H1 (cell line): Measurements from ENCODE around the gene NR2E1. TPM values are rescaled to one million over a fixed set of nuclear protein-coding genes. Genes with fewer than 3 reads are reported as not detected.

Source experiments
- CTCF ChIA-PET: fragments of 300-600 bp; sonication (Branson Sonifier 250); formaldehyde crosslinking; loops from one replicate; lab custom pipeline; 2021; ENCODE audit not compliant: partially characterized antibody; lab: Charles Lee
- POLR2A ChIA-PET: fragments of 300-600 bp; sonication (Branson Sonifier 250); formaldehyde crosslinking; loops from one replicate; lab custom pipeline; 2021; ENCODE audit warnings: inconsistent platforms; ENCODE audit not compliant: partially characterized antibody; lab: Charles Lee
- DNase-seq, 2 experiments: peaks; one replicate each; pipeline versions ENCODE4 v3.0.0 to v3.0.0-alpha.2; 2010 to 2022; ENCODE audit warnings: low spot score in 2 of 2, low read depth in 1 of 2, mixed read lengths in 1 of 2
- FAIRE-seq: peaks from 2 replicates; lab custom pipeline; 2011; peaks lifted over from hg19 to GRCh38; lab: Jason Lieb, UNC
- H2AFZ ChIP-seq: 2 replicates; pipeline ENCODE4 v1.8.1; 2012; ENCODE audit warnings: low read length, inconsistent platforms
- H2AK5ac ChIP-seq: 2 replicates; pipeline ENCODE4 v1.6.1; 2013; ENCODE audit warnings: low read depth, low read length
- H2BK120ac ChIP-seq: replicated peaks from 2 replicates; pipeline ENCODE3; 2013; ENCODE audit warnings: low read depth, low read length, inconsistent platforms
- H2BK12ac ChIP-seq: 2 replicates; pipeline ENCODE4 v1.6.1; 2013; ENCODE audit warnings: low read depth, low read length
- H2BK15ac ChIP-seq: 2 replicates; pipeline ENCODE4 v1.6.1; 2013; ENCODE audit warnings: low read length
- H2BK20ac ChIP-seq: 2 replicates; pipeline ENCODE4 v1.6.1; 2013; ENCODE audit warnings: low read length
- H2BK5ac ChIP-seq: 2 replicates; pipeline ENCODE4 v1.6.1; 2013; ENCODE audit warnings: low read depth, low read length
- H3K14ac ChIP-seq: 2 replicates; pipeline ENCODE4 v1.6.1; 2013; ENCODE audit warnings: inconsistent platforms; ENCODE audit not compliant: insufficient read length
- H3K18ac ChIP-seq: 2 replicates; pipeline ENCODE4 v1.6.1; 2013; ENCODE audit warnings: low read length; ENCODE audit errors: extremely low read depth
- H3K23ac ChIP-seq: 2 replicates; pipeline ENCODE4 v1.6.1; 2013; ENCODE audit warnings: inconsistent platforms; ENCODE audit not compliant: insufficient read length
- H3K23me2 ChIP-seq: 2 replicates; pipeline ENCODE4 v1.6.1; 2013; ENCODE audit warnings: low read depth, low read length
- H3K27ac ChIP-seq: 2 replicates; pipeline ENCODE4 v1.6.1; 2011; ENCODE audit warnings: low read depth, low read length, inconsistent platforms
- H3K27me3 ChIP-seq, 4 experiments: replicated peaks in 1 of 4; 1 replicate in 1 of 4; 2 replicates in 3 of 4; pipeline versions ENCODE4 v1.6.1 to v1.8.1; 2011 to 2013; ENCODE audit warnings: low read length in 3 of 4, mild to moderate bottlenecking in 3 of 4, inconsistent platforms in 2 of 4, mixed read lengths in 2 of 4, moderate library complexity in 1 of 4; ENCODE audit not compliant: control insufficient read depth in 3 of 4, insufficient read depth in 3 of 4; ENCODE audit errors: extremely low read depth in 1 of 4
- H3K36me3 ChIP-seq, 4 experiments: 2 replicates each; pipeline versions ENCODE4 v1.6.1 to v1.8.1; 2011 to 2013; ENCODE audit warnings: mild to moderate bottlenecking in 4 of 4, low read length in 3 of 4, moderate library complexity in 2 of 4, control low read depth in 1 of 4, inconsistent platforms in 1 of 4; ENCODE audit not compliant: insufficient read depth in 4 of 4, control insufficient read depth in 2 of 4
- H3K4ac ChIP-seq: replicated peaks from 2 replicates; pipeline ENCODE3; 2013; ENCODE audit warnings: low read length, low read depth, mixed read lengths, inconsistent platforms; ENCODE audit not compliant: insufficient read length
- H3K4me1 ChIP-seq, 4 experiments: replicated peaks in 1 of 4; 1 replicate in 1 of 4; 2 replicates in 3 of 4; pipeline versions ENCODE4 v1.6.1 to v1.8.1; 2011 to 2013; ENCODE audit warnings: low read length in 3 of 4, inconsistent platforms in 2 of 4, mixed read lengths in 1 of 4; ENCODE audit not compliant: insufficient read depth in 4 of 4, control insufficient read depth in 3 of 4
- H3K4me2 ChIP-seq, 2 experiments: 2 replicates each; pipeline versions ENCODE4 v1.6.1 to v1.8.1; 2011 to 2013; ENCODE audit warnings: low read depth in 2 of 2, low read length in 2 of 2, control low read depth in 1 of 2, inconsistent platforms in 1 of 2, mild to moderate bottlenecking in 1 of 2; ENCODE audit not compliant: insufficient read depth in 1 of 2
- H3K4me3 ChIP-seq, 4 experiments: fragments of 200-600, 300-600 bp in 1 of 4; sonication (generic), shearing (Covaris generic), sonication (Bioruptor Twin) in 1 of 4; 2 replicates each; pipeline versions ENCODE4 v1.5.1 to v1.8.1; 2011 to 2016; ENCODE audit warnings: low read length in 4 of 4, low read depth in 3 of 4, control low read depth in 2 of 4, inconsistent platforms in 2 of 4, mild to moderate bottlenecking in 2 of 4, mixed read lengths in 1 of 4, moderate library complexity in 1 of 4; ENCODE audit not compliant: insufficient read depth in 2 of 4; ENCODE audit errors: extremely low read depth in 1 of 4
- H3K56ac ChIP-seq: replicated peaks from 2 replicates; pipeline ENCODE3; 2013; ENCODE audit warnings: low read depth, mild to moderate bottlenecking, mixed read lengths, low read length, inconsistent platforms; ENCODE audit not compliant: insufficient read length
- H3K79me1 ChIP-seq: 2 replicates; pipeline ENCODE4 v1.6.1; 2013; ENCODE audit warnings: low read depth, low read length, control low read depth
- H3K79me2 ChIP-seq, 2 experiments: 2 replicates each; pipeline versions ENCODE4 v1.6.1 to v1.8.1; 2012 to 2013; ENCODE audit warnings: low read length in 2 of 2, mild to moderate bottlenecking in 2 of 2, inconsistent platforms in 1 of 2; ENCODE audit not compliant: insufficient read depth in 2 of 2, control insufficient read depth in 1 of 2
- H3K9ac ChIP-seq, 4 experiments: replicated peaks in 1 of 4; 1 replicate in 1 of 4; 2 replicates in 3 of 4; pipeline versions ENCODE4 v1.6.1 to v1.8.1; 2011 to 2013; ENCODE audit warnings: low read depth in 3 of 4, low read length in 3 of 4, control low read depth in 2 of 4, mild to moderate bottlenecking in 2 of 4, moderate library complexity in 2 of 4, inconsistent platforms in 1 of 4; ENCODE audit errors: extremely low read depth in 1 of 4
- H3K9me3 ChIP-seq, 2 experiments: 2 replicates each; pipeline versions ENCODE4 v1.6.1 to v1.8.1; 2012 to 2013; ENCODE audit warnings: mild to moderate bottlenecking in 2 of 2, moderate library complexity in 2 of 2, control low read depth in 1 of 2, inconsistent platforms in 1 of 2, low read depth in 1 of 2, low read length in 1 of 2, mixed read lengths in 1 of 2; ENCODE audit not compliant: insufficient read depth in 2 of 2
- H4K20me1 ChIP-seq, 2 experiments: replicated peaks in 1 of 2; 2 replicates each; pipeline versions ENCODE3 to v1.8.1; 2011 to 2013; ENCODE audit warnings: inconsistent platforms in 2 of 2, low read length in 2 of 2, mild to moderate bottlenecking in 1 of 2; ENCODE audit not compliant: insufficient read depth in 2 of 2, control insufficient read depth in 1 of 2
- H4K5ac ChIP-seq: 2 replicates; pipeline ENCODE4 v1.6.1; 2013; ENCODE audit warnings: low read length, low read depth, mixed read lengths, inconsistent platforms; ENCODE audit not compliant: insufficient read length
- H4K8ac ChIP-seq: 2 replicates; pipeline ENCODE4 v1.8.0; 2013; ENCODE audit warnings: mild to moderate bottlenecking, moderate library complexity, low read length, inconsistent platforms; ENCODE audit not compliant: insufficient read depth; ENCODE audit errors: extremely low read depth
- H4K91ac ChIP-seq: replicated peaks from 2 replicates; pipeline ENCODE3; 2013; ENCODE audit warnings: low read length, mixed read lengths, inconsistent platforms; ENCODE audit not compliant: insufficient read length
- BCL11A ChIP-seq, 2 experiments: IDR thresholded peaks; one replicate each; pipeline ENCODE4 v1.6.1; 2011; ENCODE audit warnings: low read depth in 2 of 2, low read length in 2 of 2, mild to moderate bottlenecking in 2 of 2
- CREB1 ChIP-seq: IDR thresholded peaks from 2 replicates; pipeline ENCODE4 v1.6.1; 2012; ENCODE audit warnings: inconsistent platforms
- CTBP2 ChIP-seq: IDR thresholded peaks from 2 replicates; pipeline ENCODE4 v1.7.0; 2011; ENCODE audit warnings: borderline replicate concordance, mild to moderate bottlenecking, moderate library complexity, mixed read lengths, low read length; ENCODE audit not compliant: insufficient read depth, insufficient read length
- NRF1 ChIP-seq: IDR thresholded peaks from 2 replicates; pipeline ENCODE4 v1.6.1; 2011; ENCODE audit warnings: mild to moderate bottlenecking, low read depth, low read length, improper control_type of control experiment
- POLR2A ChIP-seq, 2 experiments: IDR thresholded peaks; 1 replicate in 1 of 2; 2 replicates in 1 of 2; pipeline ENCODE4 v1.6.1; 2011; ENCODE audit warnings: low read depth in 2 of 2, low read length in 2 of 2, mild to moderate bottlenecking in 2 of 2; ENCODE audit errors: control extremely low read depth in 1 of 2
- POU5F1 ChIP-seq: IDR thresholded peaks from 2 replicates; pipeline ENCODE4 v1.6.1; 2011; ENCODE audit warnings: low read depth, mild to moderate bottlenecking, low read length, moderate library complexity
- SIN3A ChIP-seq, 2 experiments: IDR thresholded peaks in 1 of 2; conservative IDR thresholded peaks in 1 of 2; 2 replicates each; pipeline ENCODE4 v1.6.1; 2011 to 2012; ENCODE audit warnings: low read length in 2 of 2, improper control_type of control experiment in 1 of 2, low read depth in 1 of 2, mild to moderate bottlenecking in 1 of 2
- SIX5 ChIP-seq: IDR thresholded peaks from 2 replicates; pipeline ENCODE4 v1.6.1; 2011; ENCODE audit warnings: mild to moderate bottlenecking, low read depth, low read length
- SP2 ChIP-seq: IDR thresholded peaks from 2 replicates; pipeline ENCODE4 v1.6.1; 2012; ENCODE audit warnings: mild to moderate bottlenecking, low read length, inconsistent platforms
- SP4 ChIP-seq: IDR thresholded peaks from 2 replicates; pipeline ENCODE4 v1.6.1; 2012; ENCODE audit warnings: low read length, inconsistent platforms
- WGBS, 2 experiments: shearing (Covaris generic) in 1 of 2; methylation state at CpG; one replicate each; pipeline versions ENCODE4 v1.1.6 to v1.1.7; 2013 to 2015; ENCODE audit warnings: low lambda C conversion rate in 2 of 2, mixed read lengths in 2 of 2, inconsistent platforms in 1 of 2, low coverage in 1 of 2, missing lambda C conversion rate in 1 of 2; ENCODE audit not compliant: insufficient replicate concordance in 2 of 2, insufficient coverage in 1 of 2, insufficient read length in 1 of 2; ENCODE audit errors: extremely low coverage in 1 of 2, missing lambda C conversion rate in 1 of 2; 5-methylcytosine and 5-hydroxymethylcytosine counted together
- polyA plus RNA-seq, 7 experiments: library from polyadenylated mRNA; depleted of rRNA in 3 of 7; stranded (reverse) in 5 of 7; unstranded in 2 of 7; fragments of >200 nt in 5 of 7; fragments of 200-250 nt in 2 of 7; gene quantifications; 1 replicate in 5 of 7; 2 replicates in 1 of 7; 4 replicates in 1 of 7; pipeline versions ENCODE4 v1.2.1 to v1.2.3, GENCODE V29; 2011 to 2013; ENCODE audit warnings: missing spikeins in 2 of 7, mixed read lengths in 2 of 7
- total RNA-seq: library from RNA; stranded (reverse); fragmentation: NEBNext Ultra II Directional; extraction: Animal tissue kit (Norgen Biotek cat#: 25700); gene quantifications from 2 replicates; pipeline ENCODE4 v1.2.1, GENCODE V29; 2021
- TF ChIP-seq, protein P1 (sequence below): IDR thresholded peaks from 2 replicates; pipeline ENCODE4 v1.6.1; 2011; ENCODE audit warnings: low read depth, mild to moderate bottlenecking, low read length; ENCODE audit not compliant: insufficient read depth
- TF ChIP-seq, protein P2 (sequence below), 3 experiments: IDR thresholded peaks; 1 replicate in 2 of 3; 2 replicates in 1 of 3; pipeline versions ENCODE4 v1.5.1 to v1.6.1; 2011; ENCODE audit warnings: low read length in 3 of 3, mild to moderate bottlenecking in 3 of 3, inconsistent platforms in 2 of 3, low read depth in 1 of 3, moderate library complexity in 1 of 3; ENCODE audit not compliant: insufficient read depth in 1 of 3; ENCODE audit errors: control extremely low read depth in 1 of 3

The NR2E1 gene
- total and polyA plus RNA-seq, 2 of the 8 experiments (the other 6 are each of a cell fraction or from before 2014, with no cell fraction given): not detected

DNA sequence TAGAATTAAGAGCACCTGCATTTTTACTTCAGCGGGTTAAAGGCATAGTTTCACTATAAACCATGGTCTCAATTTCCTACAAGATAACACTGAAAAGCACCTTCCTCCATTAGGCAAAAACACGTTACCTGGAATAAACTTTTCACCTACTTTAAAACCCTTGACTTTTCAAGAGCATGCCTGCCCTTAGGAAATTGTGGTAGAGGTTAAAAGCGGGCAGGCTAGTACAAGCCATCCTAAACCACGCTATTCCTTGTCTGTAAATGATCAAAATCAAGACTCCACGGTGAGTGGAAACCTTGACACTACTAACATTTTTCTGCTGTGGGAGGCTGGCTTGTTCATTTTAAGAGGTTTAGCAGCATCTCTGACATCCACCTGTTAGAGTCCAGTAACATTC, 43.9 kb downstream of the NR2E1 start:
- Histone ChIP-seq H3K18ac (no peak overlapping the region), H3K14ac (no peak overlapping the region), H4K5ac (no peak overlapping the region), H4K91ac (no peak overlapping the region), H3K4me3 (no peak overlapping the region), H2BK15ac (no peak overlapping the region), H2BK5ac (no peak overlapping the region), H4K8ac (no peak overlapping the region), H3K27me3 (no peaks in the 10 kb centered on the region), H3K23ac (no peak overlapping the region), H3K36me3 (peaks cover 0 to 2% (median 0%) of the 10 kb centered on the region in 4 experiments; a peak in 1 of 8 replicates), H3K23me2 (no peaks in the 10 kb centered on the region), H2AFZ (no peak overlapping the region), H4K20me1 (no peaks in the 10 kb centered on the region), H2AK5ac (no peak overlapping the region), H3K4me1 (no peaks in the 10 kb centered on the region), H3K56ac (no peak overlapping the region), H3K79me1 (no peaks in the 10 kb centered on the region), H3K4ac (no peak overlapping the region), H2BK12ac (no peak overlapping the region), H2BK120ac (no peak overlapping the region), H3K9ac (no peak overlapping the region), H3K79me2 (no peaks in the 10 kb centered on the region), H3K27ac (no peak overlapping the region), H2BK20ac (no peak overlapping the region), H3K9me3 (no peaks in the 10 kb centered on the region), H3K4me2 (no peak overlapping the region)
- ChIA-PET POLR2A (no interaction called here), CTCF (interaction anchor here (0.7 to 1.0 kb wide), 2 partner anchors 17 to 23 kb away, joined by 3 read pairs; no protein-coding TSS in a partner anchor)
- no peak for FAIRE-seq
- 86% methylated on average over 5 of the region's 5 CpGs; no CpG with 5 or more reads in 1 of the 2 experiments for WGBS, 2 experiments
- DNase-seq: no peak
- TF ChIP-seq, protein P1, sequence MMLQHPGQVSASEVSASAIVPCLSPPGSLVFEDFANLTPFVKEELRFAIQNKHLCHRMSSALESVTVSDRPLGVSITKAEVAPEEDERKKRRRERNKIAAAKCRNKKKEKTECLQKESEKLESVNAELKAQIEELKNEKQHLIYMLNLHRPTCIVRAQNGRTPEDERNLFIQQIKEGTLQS: no peak
- no peak for TF ChIP-seq POU5F1
- TF ChIP-seq POLR2A (IDR thresholded peaks at IDR 0.05; ENCODE audit: control extremely low read depth in 1 of 2, low read depth in 2 of 2, low read length in 2 of 2): no peak
- no peak for TF ChIP-seq SP2
- TF ChIP-seq SIX5: no peak
- no peak for TF ChIP-seq SIN3A (conservative IDR thresholded peaks at IDR 0.05 in 1 of 2, IDR thresholded peaks at IDR 0.05 in 1 of 2; ENCODE audit: low read depth in 1 of 2, low read length in 2 of 2)
- no peak for TF ChIP-seq CREB1
- TF ChIP-seq, protein P2, sequence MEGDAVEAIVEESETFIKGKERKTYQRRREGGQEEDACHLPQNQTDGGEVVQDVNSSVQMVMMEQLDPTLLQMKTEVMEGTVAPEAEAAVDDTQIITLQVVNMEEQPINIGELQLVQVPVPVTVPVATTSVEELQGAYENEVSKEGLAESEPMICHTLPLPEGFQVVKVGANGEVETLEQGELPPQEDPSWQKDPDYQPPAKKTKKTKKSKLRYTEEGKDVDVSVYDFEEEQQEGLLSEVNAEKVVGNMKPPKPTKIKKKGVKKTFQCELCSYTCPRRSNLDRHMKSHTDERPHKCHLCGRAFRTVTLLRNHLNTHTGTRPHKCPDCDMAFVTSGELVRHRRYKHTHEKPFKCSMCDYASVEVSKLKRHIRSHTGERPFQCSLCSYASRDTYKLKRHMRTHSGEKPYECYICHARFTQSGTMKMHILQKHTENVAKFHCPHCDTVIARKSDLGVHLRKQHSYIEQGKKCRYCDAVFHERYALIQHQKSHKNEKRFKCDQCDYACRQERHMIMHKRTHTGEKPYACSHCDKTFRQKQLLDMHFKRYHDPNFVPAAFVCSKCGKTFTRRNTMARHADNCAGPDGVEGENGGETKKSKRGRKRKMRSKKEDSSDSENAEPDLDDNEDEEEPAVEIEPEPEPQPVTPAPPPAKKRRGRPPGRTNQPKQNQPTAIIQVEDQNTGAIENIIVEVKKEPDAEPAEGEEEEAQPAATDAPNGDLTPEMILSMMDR (IDR thresholded peaks at IDR 0.05; ENCODE audit: control extremely low read depth in 1 of 3, insufficient read depth in 1 of 3, low read depth in 1 of 3, low read length in 3 of 3): no peak
- no peak for TF ChIP-seq SP4
- TF ChIP-seq NRF1: no peak
- no peak for TF ChIP-seq BCL11A (IDR thresholded peaks at IDR 0.05; ENCODE audit: low read depth in 2 of 2, low read length in 2 of 2)
- no peak for TF ChIP-seq CTBP2
